NCI-H2029 treated with DMSO at 0.1 percent for 48 hours (cell line): ENCODE results near the gene PIEZO1.

Experiments
- DNase-seq: peaks from one replicate; lab custom pipeline; 2025; lab: John Stamatoyannopoulos, UW

PIEZO1 gene

DNA sequence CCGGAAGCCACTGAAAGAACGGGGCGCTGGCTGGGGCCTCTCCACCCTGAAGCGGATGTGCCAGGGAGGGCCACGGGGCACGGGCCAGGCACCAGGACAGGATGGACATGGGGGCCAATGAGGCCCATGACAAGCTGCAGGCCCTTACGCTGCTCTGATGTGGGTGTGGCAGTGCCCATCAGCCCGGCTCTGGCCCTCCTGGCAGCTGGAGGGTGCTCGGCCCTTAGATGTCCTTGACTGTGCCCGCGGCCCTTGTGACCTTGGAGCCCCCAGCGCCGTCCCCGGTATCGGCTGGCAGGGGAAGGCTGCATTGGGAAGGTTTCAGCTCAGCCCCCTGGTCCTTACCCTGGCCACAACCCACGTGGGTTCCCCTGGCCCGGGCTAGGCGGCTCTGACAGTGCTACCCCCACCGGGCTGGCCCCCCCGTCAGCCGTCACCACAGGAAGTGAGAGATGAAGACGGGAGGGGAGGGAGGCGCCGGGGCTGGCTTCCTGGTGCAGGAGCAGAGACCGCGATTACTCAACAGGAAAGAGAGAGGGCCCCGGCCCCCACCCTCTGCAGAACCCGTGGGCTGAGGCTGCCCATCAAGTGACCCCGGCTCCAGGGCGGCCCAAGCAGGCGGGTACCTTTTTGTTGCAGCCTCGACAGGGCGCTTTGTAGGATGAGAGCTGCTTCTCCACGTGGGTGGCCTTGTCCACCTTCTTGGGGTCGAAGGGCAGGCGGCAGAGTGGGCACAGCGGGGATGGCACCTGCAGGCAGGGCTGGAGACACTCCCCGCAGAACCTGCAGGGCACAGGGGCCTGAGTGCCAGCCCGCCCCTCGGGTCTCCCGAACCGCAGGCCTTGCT lies 84.2 kb downstream of the PIEZO1 start:
- DNase-seq, result no peak

DNA sequence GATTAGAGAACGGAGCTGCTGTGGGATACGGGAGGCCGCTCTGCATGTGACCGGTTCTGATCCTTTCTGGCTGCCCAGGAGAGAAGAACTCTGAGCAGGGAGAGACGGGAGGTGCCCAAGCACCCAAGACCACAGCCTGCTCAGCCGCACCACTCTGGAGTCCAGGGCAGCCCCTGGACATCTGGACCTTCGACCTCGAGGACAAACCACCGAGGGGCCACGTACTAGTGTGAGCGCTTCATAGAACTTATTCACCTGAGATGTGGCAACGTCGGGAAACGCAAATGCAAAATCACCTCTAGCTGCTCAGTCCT lies 84.7 kb downstream of the PIEZO1 start:
- no peak for DNase-seq

DNA sequence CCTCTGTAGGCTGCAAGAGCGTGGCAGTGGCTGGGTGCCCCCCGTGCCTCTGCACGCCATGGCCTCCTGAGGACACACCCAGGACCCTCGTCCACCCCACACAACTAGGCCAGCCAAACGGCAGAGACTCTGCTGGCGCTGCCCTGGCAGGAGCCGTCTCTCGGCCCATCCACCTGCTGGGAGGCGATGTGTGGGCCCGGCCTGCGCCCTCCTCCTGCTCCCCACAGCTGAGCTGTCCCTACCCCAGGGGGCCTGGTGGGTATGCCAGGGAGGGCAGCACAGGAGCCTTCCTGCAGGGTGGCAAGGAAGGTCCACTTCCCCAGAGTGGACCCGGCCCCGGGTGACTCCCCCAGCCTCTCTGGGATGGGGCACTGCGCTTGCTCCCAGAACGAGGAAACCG lies 85.8 kb downstream of the PIEZO1 start:
- DNase-seq, result no peak

GRCh38 chr16:88698646-88699045 lies 86.4 kb downstream of the PIEZO1 start:
- DNase-seq, result no peak

DNA sequence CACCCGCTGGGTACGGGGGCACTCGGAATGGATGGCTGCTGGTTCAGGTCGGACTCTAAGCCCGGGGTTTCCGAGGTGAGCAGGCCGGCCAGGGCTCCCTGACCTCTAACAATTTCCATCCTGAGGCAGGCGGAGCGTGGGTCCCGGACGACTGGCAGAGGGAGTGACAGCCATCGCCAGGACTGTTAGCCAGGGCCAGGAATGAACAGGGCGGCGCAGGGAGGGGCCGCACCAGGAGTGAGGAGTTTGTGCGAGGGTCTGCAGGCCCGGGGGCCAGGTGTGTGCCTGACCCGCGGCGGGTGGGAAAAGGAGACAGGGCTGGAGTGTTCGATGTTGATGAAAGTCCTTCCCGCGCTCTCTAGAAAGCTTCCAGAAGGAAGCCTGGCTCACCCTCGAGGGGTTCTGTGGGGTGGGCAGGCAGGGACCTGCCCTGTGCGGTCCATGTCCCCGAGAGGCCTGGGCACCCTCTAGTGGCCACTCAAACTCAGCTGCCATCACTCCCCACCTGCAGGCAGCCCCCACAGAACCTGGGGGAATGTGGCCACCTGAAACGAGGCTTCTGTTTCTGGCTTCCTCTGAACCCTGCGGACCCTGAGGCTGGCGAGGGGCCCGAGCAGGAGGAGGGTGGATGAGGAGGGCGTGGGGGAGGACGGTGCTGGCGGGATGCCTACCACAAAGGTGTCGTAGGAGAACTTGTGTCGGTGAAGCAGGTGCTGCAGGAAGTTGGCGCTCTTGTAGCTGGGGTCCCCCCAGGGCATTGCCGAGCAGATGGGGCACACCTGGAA lies 87.0 kb downstream of the PIEZO1 start:
- no peak for DNase-seq

DNA sequence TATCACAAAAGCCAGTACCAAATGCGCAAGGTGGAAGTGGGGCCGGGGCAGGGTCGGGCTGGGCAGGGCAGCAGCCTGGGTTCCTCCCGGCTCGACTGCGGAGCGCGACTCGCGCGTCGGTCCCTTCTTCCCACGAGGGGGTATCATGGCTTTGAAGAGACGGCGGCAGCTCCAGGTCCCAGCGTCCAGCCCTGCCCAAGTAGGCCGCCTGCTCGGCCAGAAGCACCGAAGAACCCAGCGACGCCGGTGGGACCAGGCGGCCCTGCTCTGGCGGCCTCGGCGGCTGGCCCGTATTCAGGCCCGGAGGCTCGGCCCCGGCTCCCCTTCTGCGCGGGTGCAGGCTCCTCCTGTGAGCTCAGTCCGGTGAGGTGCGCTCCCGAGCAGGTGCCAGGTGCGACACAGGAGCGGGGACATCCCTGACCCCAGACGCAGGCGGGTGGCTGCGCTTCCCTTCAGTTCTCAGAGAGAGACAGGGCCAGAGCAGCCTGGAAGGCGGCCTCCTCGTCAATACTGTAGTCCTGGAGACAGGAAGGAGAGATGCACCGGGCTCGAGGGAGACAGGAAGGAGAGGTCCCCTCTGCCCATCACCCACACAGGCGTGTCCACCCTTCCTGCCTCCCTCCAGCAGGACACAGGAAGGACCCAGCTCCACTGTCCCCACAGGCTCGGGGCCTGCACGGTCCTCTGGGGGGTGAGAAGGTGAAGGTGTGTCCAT lies 87.7 kb downstream of the PIEZO1 start:
- DNase-seq, result no peak

- DNase-seq, result no peak
These were observed 88.6 kb downstream of the PIEZO1 start for GRCh38 chr16:88696441-88696840.

DNA sequence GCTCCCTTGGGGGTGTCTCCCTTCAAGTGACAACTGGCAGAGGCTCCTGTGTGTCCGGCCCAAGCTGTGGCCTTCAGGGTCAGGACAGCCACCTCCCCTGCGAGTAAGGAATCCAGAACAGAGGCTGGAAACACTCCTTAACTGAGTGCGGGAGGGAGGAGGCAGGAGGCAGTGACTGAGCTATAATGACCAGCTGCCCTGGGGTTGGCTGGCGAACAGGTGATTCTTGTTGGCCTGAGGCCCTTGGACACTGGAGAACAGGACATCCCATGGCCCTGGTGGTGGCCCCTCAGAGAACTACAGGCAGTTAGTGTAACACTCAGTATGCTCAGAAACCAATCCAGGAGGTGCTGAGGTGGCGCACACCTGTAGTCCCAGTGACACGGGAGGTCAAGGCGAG lies 89.3 kb downstream of the PIEZO1 start:
- no peak for DNase-seq

GRCh38 chr16:88695218-88695617 lies 89.8 kb downstream of the PIEZO1 start:
- DNase-seq, result no peak

DNA sequence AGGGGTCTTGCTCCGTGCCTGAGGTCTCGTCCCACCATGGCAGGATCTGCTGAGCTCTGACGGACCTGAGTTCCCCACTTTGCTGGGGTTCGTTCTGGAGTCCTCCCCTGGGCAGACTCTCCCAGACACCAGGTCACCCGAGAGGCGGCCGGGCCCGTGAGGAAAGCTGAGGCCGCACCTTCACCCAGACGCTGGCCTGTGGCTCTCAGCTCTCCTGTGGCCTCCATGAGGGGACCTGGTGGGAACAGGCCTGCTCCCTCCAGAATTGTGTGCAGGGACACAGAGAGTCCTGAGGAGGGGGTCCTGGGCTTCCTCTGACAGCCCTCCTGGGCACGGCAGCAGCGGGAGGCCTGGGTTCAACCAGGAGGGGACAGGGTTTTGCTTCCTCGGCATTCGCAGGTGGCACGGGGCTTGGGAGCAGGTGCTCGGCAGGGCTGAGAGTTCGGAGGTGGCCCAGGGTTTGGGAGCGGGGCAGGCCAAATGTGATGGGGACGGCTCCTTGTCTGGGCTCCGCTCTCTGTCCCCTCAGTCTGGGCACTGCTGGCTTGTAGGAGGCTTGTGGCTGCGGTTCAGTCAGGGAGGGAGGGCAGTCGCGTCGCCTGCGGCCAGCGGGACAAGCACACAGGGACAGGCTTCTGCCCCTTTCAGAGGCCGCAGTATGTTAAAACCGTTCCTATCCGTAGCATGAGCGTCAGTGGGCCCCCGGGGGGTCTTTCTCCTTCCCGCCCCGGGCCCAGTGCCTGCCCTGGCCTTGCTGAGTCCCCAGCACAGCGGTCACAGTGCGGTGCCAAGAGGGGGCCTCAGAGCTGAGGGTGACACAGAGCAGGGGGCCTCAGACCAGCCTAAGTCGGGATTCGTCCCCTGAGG lies 90.6 kb downstream of the PIEZO1 start:
- no peak for DNase-seq

DNA sequence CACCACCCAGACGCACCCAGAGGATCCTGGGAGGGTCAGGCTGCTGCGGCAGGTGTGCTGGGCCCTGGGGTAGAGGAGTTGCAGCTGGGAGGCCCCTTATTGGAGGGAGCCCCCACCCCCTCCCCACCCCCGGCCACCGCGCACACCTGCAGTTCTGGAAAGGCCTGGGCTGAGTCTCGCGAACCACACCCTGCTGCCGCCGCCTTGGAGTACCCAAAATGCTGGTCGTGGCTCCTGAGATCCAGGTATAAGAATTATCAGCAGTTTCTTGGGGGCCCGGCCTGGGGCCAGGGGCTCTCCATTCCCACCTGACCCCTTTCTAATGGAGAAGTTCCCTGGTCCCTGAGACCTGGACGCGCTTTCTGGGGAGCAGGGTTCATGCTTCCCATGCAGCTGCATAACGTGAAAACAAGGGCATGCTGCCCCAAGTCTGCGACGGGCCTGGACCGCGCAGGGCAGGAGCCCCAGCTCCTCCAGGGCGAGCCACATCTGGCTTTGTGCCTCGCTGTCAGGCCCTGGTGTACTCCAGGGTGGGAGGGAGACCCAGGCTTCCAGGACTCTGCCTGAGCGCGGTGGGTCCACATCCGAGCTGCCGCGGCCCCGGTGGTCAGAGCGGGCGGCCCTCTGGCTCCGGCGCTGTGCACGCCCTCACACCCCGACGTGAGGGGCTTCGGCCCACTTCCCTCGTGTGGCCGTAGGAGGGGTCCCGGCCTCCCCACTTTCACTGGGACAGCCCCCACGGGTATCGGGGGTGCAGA lies 91.4 kb downstream of the PIEZO1 start:
- DNase-seq, result no peak

DNA sequence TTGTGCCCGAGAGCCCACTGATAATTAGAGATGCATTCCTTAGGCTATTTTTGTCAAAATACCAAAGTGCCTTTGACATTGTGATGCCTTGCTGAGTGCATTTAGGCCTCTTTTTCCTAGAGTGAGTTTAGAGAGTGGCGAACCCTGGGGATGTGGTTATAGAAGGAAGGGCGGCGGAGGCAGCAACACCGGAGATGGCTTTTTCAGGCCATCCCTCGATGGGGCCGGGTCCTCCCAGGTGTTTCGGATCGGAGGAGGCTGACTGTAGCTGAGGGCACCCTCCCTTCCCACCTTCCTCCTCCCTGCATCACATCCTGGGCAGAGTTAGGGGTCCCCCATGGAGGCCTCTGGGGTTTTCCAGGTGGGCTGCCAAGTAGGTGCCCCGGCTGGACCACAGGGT lies 92.2 kb downstream of the PIEZO1 start:
- no peak for DNase-seq

GRCh38 chr16:88691924-88692560 lies 93.0 kb downstream of the PIEZO1 start:
- no peak for DNase-seq

DNA sequence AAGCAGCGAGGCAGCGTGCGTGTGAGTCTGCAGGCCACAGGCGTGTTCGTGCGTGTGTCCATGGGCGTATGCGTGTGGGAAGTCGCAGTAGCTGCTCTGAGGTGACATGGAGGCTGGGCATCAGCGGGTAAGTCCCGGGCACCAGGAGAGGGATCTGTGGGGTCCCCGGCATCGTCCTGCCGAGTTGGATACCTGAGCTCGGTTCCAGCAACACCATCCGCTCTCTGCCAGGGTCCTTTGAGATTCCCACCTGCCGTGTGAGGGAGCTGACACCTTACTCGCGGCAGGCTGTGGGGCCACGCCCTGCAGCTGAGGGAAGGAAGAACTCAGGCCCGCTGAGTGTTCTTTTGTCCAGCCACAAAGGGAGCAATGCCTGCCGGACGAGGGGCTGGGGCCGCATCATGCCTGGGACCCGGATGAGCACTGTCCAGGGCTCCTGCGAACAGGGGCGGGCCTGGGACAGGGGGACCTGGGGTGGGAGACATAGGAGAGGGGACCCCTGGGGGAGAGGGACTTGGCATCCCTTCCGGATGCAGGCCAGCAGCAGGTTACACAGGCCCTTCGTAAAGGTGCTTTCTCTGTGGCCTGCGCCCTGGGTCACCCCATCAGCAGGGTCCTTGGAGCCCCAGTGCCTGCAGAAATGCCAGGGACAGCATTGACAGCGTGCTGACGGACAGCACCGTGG lies 93.7 kb downstream of the PIEZO1 start:
- no peak for DNase-seq

- no peak for DNase-seq
These were observed 94.5 kb downstream of the PIEZO1 start for GRCh38 chr16:88690341-88691128.

GRCh38 chr16:88688013-88688778 lies 96.8 kb downstream of the PIEZO1 start:
- peak; percentile 46 for DNase-seq

DNA sequence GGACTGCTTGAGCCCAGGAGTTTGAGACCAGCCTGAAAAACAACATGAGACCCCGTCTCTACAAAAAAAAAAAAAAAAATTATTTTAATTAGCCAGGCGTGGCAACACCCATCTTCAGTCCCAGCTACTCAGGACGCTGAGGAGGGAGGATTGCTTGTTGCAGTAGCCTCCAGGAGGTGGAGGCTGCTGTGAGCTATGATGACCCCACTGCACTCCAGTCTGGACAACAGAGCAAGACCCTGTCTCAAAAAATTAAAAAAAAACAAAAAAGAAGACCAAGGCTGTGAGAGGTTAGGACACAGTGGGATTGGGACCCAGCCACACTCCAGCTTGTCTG lies 97.4 kb downstream of the PIEZO1 start:
- no peak for DNase-seq

DNA sequence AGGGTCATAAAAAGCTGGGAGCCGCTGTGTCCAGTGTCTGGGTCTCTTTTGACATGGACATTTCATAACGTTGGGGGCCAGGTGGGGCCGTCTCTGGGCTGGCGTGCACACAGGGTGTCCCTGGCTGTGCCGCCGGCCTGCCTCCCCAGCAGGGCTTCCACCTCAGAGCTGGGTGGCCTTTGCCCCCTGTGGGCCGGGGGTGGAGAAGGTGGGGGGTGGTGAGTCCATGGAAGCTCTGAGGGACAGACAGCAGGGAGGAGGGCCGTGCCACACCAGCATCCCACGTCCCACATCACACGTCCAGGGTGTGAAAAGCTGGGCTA lies 97.8 kb downstream of the PIEZO1 start:
- no peak for DNase-seq
